Measurements from ENCODE around the gene SLC23A2. TPM values are rescaled to one million over a fixed set of nuclear protein-coding genes. Genes with fewer than 3 reads are reported as not detected.

Gene SLC23A2
- 12.4 and 12.5 TPM in 2 replicates for total RNA-seq

DNA sequence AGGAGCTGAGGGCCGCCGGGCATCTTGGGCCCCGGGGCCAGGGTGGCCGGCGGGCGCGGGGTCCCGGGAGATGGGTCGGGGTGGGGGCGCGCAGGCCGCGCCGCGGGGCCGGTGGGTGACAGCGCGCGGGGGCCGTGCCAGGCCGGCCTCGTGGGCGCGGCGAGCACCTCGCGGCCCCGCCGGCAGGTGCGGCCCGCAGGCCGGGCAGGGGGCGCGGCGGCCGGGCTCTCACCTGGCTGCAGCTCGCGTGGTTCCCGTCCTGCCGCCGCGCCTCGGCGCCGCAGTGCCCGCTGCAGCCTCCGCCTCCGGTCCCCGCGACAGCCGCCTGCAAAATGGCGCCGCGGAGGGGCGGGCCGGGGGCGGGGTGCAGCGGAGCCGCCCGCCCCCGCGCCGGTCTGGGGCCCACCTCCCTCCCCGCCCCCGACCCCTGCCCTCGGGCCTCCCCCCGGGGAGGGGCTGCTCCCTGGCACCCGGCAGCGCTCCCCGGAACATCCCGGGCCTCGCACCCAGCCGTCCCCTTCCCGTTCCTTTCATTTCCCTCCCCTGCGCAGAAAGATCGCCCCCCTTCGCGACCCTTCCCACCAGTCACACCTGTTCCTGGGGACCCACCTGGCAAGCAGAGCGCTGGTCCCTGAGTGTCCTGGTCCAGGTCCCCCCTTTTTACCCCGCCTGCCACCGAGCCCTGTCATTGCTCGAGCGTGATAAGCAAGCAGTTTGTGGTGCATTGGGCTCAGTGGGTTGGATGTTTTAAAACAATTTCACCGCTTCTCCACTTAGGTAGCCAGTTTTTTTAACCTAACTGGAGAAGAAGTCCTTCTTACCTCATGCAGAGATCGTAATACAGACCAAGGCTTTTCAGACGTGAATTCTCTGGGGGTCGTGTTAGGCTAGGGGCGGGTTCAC lies at the start of gene SLC23A2:
SLC23A2 (minus strand) TSS at position 337 of the 903 bp plus-strand sequence. CDS start 68,948 bp downstream, outside the sequence.

Other genes with a start within 250 kb of the SLC23A2 start
- gene RASSF2, start 177.9 kb downstream of the SLC23A2 start, total RNA-seq: 2.7 and 3.0 TPM in 2 replicates
- gene TMEM230, start 111.6 kb upstream of the SLC23A2 start, total RNA-seq: 141 and 146 TPM in 2 replicates
- gene PCNA, start 118.4 kb upstream of the SLC23A2 start, total RNA-seq: 52.1 and 56.4 TPM in 2 replicates
- gene CDS2, start 125.5 kb upstream of the SLC23A2 start, total RNA-seq: 9.3 and 10.7 TPM in 2 replicates